Measurements from ENCODE around the gene KAZN.

Gene KAZN

DNA sequence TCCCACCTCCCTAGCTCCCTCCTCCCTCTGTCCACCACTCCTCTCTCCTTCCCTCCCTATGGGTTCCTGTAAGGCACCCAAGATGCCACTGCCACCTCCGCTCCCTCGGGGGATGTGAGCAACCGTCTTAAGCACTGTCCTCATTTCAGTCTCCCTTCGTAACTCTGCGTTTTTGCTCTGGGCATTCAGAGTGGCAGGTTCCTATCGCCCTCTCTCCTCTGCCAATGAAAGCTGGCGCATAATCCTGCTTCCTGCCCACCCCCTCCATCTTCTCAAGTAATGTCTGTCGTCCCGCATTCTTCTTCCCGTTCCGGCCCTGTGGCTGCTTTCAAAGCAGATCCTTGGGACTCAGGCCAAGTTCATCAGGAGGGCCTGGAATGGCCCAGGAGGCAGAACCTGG lies 301.2 kb downstream of the KAZN start:
- Histone ChIP-seq H3K18ac (ENCODE audit: low read length) (no peak overlapping the region), H3K9me3 (ENCODE audit: insufficient read depth, low read depth, low read length) (peaks cover 2% of the 10 kb centered on the region), H2AFZ (ENCODE audit: insufficient read depth, low read length, poor library complexity) (no peak overlapping the region), H3K14ac (ENCODE audit: low read length) (no peak overlapping the region), H2AK5ac (ENCODE audit: low read length) (no peak overlapping the region), H3K27ac (ENCODE audit: low read depth, low read length) (no peak overlapping the region), H4K91ac (ENCODE audit: low read depth, low read length) (no peak overlapping the region), H3K4me3 (ENCODE audit: low read depth, low read length) (no peak overlapping the region), H3K27me3 (ENCODE audit: insufficient read depth, low read length) (no peaks in the 10 kb centered on the region), H2BK120ac (ENCODE audit: insufficient read depth, low read length, poor library complexity) (no peak overlapping the region), H4K12ac (ENCODE audit: low read depth, low read length) (no peak overlapping the region), H2BK5ac (ENCODE audit: low read depth, low read length, poor library complexity) (no peak overlapping the region), H3K4me2 (ENCODE audit: low read length) (no peak overlapping the region), H3K79me1 (ENCODE audit: low read length) (no peaks in the 10 kb centered on the region), H3K9ac (ENCODE audit: low read length) (no peak overlapping the region), H2BK12ac (ENCODE audit: low read length) (no peak overlapping the region), H3K4ac (ENCODE audit: low read depth, low read length) (no peak overlapping the region), H3K4me1 (ENCODE audit: control insufficient read depth in 1 of 2, insufficient read depth in 2 of 2, low read length in 2 of 2) (peaks cover 0 to 4% of the 10 kb centered on the region in 2 experiments), H3K36me3 (ENCODE audit: control insufficient read depth in 1 of 2, insufficient read depth in 2 of 2, low read length in 2 of 2) (no peaks in the 10 kb centered on the region), H3K23ac (ENCODE audit: low read length) (no peak overlapping the region), H3K79me2 (ENCODE audit: control insufficient read depth, insufficient read depth, low read length, poor library complexity) (no peaks in the 10 kb centered on the region), H4K8ac (ENCODE audit: low read depth, low read length) (no peak overlapping the region)
- no peak for DNase-seq
- WGBS (ENCODE audit: extremely low coverage, insufficient coverage, insufficient read length): no CpG with 5 or more reads among the region's 11 CpGs

DNA sequence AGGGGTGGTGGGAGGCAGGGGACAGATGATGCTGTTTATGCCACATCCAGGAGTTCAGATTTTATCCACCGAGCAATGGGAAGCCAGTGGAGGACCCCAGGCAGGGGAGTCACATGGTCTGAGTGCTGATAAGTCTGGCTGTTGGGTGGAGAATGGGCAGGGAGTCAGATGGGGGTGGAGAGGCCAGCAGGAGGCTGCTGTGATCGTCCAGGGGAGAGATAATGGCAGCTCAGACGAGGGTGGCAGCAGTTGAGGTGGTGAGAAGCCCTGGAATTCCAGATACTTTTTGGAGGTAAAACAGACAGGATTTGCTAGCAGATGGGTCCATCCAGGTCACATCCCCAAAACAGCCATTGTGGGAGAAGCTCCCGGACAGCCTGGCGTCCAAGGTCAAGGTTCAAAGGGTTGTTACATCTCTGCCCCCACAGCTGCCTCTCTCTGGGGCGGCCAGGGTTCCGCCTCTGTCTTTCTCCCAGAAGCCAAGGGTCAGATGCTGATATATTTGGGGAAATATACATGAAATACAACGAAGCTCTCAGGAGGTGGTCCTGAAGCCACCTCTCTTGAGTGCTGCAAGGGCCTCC lies 303.0 kb downstream of the KAZN start:
- Histone ChIP-seq H3K36me3 (ENCODE audit: control insufficient read depth in 1 of 2, insufficient read depth in 2 of 2, low read length in 2 of 2) (no peaks in the 10 kb centered on the region), H3K9me3 (ENCODE audit: insufficient read depth, low read depth, low read length) (peaks cover 2% of the 10 kb centered on the region), H3K27ac (ENCODE audit: low read depth, low read length) (no peak overlapping the region), H2BK120ac (ENCODE audit: insufficient read depth, low read length, poor library complexity) (no peak overlapping the region), H2AFZ (ENCODE audit: insufficient read depth, low read length, poor library complexity) (no peak overlapping the region), H2AK5ac (ENCODE audit: low read length) (no peak overlapping the region), H3K79me2 (ENCODE audit: control insufficient read depth, insufficient read depth, low read length, poor library complexity) (no peaks in the 10 kb centered on the region), H3K4me3 (ENCODE audit: low read depth, low read length) (no peak overlapping the region), H4K91ac (ENCODE audit: low read depth, low read length) (no peak overlapping the region), H3K4me1 (ENCODE audit: control insufficient read depth in 1 of 2, insufficient read depth in 2 of 2, low read length in 2 of 2) (peaks cover 0 to 2% of the 10 kb centered on the region in 2 experiments), H2BK5ac (ENCODE audit: low read depth, low read length, poor library complexity) (no peak overlapping the region), H3K27me3 (ENCODE audit: insufficient read depth, low read length) (no peaks in the 10 kb centered on the region), H3K4me2 (ENCODE audit: low read length) (no peak overlapping the region), H3K18ac (ENCODE audit: low read length) (no peak overlapping the region), H3K14ac (ENCODE audit: low read length) (no peak overlapping the region), H3K79me1 (ENCODE audit: low read length) (no peaks in the 10 kb centered on the region), H3K23ac (ENCODE audit: low read length) (no peak overlapping the region), H4K8ac (ENCODE audit: low read depth, low read length) (no peak overlapping the region), H3K4ac (ENCODE audit: low read depth, low read length) (no peak overlapping the region), H2BK12ac (ENCODE audit: low read length) (no peak overlapping the region), H3K9ac (ENCODE audit: low read length) (no peak overlapping the region), H4K12ac (ENCODE audit: low read depth, low read length) (no peak overlapping the region)
- no peak for DNase-seq
- no CpG with 5 or more reads among the region's 8 CpGs for WGBS (ENCODE audit: extremely low coverage, insufficient coverage, insufficient read length)

DNA sequence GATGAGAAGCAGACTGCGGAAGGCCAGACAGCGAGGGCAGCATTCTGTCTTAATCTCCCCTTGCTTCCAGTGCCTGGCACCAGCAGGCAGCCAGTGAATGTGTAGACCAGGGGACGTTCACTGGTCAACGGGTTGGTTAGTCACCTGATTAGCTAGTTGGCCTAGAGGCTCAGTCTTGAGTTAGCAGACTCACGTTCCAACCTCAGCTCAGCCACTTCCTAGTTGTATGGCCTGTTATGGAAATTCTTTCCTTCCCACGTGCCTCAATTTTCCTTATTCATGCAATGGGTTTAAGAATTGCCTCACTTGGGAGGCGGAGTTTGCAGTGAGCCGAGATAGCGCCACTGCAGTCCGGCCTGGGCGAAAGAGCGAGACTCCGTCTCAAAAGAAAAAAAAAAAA lies 305.4 kb downstream of the KAZN start:
- H3K79me1 ChIP-seq (ENCODE audit: low read length): no peaks in the 10 kb centered on the region
- WGBS (ENCODE audit: extremely low coverage, insufficient coverage, insufficient read length): no CpG with 5 or more reads among the region's 13 CpGs
- H3K23ac ChIP-seq (ENCODE audit: low read length): no peak overlapping the region
- no peak overlapping the region for H4K91ac ChIP-seq (ENCODE audit: low read depth, low read length)
- H2BK5ac ChIP-seq (ENCODE audit: low read depth, low read length, poor library complexity): no peak overlapping the region
- H3K79me2 ChIP-seq (ENCODE audit: control insufficient read depth, insufficient read depth, low read length, poor library complexity): no peaks in the 10 kb centered on the region
- H3K36me3 ChIP-seq (ENCODE audit: control insufficient read depth in 1 of 2, insufficient read depth in 2 of 2, low read length in 2 of 2): no peaks in the 10 kb centered on the region
- no peak overlapping the region for H3K4me2 ChIP-seq (ENCODE audit: low read length)
- H2AK5ac ChIP-seq (ENCODE audit: low read length): no peak overlapping the region
- no peak overlapping the region for H3K18ac ChIP-seq (ENCODE audit: low read length)
- no peak overlapping the region for H3K14ac ChIP-seq (ENCODE audit: low read length)
- no peak overlapping the region for H2BK120ac ChIP-seq (ENCODE audit: insufficient read depth, low read length, poor library complexity)
- peaks cover 4% of the 10 kb centered on the region for H3K9me3 ChIP-seq (ENCODE audit: insufficient read depth, low read depth, low read length)
- no peak overlapping the region for H3K4me3 ChIP-seq (ENCODE audit: low read depth, low read length)
- DNase-seq: peak in 1 of 2 donors; percentile 72
- H3K27ac ChIP-seq (ENCODE audit: low read depth, low read length): no peak overlapping the region
- H4K12ac ChIP-seq (ENCODE audit: low read depth, low read length): no peak overlapping the region
- no peaks in the 10 kb centered on the region for H3K27me3 ChIP-seq (ENCODE audit: insufficient read depth, low read length)
- H4K8ac ChIP-seq (ENCODE audit: low read depth, low read length): no peak overlapping the region
- H3K4ac ChIP-seq (ENCODE audit: low read depth, low read length): no peak overlapping the region
- no peak overlapping the region for H2AFZ ChIP-seq (ENCODE audit: insufficient read depth, low read length, poor library complexity)
- H3K9ac ChIP-seq (ENCODE audit: low read length): no peak overlapping the region
- no peaks in the 10 kb centered on the region for H3K4me1 ChIP-seq (ENCODE audit: control insufficient read depth in 1 of 2, insufficient read depth in 2 of 2, low read length in 2 of 2)
- no peak overlapping the region for H2BK12ac ChIP-seq (ENCODE audit: low read length)

DNA sequence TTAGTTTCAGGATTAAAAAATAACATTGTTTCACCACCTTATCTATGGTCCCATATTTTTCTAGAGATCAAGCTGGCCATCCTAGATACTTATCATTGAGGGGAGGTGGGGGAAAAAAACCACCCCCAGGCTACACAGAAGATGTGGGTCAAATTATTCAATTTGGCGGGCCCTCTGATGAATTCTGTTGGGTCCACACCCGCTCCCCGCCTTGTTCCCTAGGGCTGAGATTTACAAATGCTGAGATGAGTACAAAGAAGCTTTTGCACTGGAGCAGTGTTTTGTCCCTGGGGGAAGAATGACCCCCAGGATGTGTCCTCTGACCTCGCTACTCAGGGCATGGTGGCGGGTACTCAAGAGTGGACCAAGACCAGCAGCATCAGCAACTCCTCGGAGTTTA lies 308.2 kb downstream of the KAZN start:
- H3K27ac ChIP-seq (ENCODE audit: low read depth, low read length): no peak overlapping the region
- no CpG with 5 or more reads among the region's 6 CpGs for WGBS (ENCODE audit: extremely low coverage, insufficient coverage, insufficient read length)

More for the DNA sequence above, 308.2 kb downstream of the KAZN start:
- H3K4me2 ChIP-seq (ENCODE audit: low read length): no peak overlapping the region
- no peaks in the 10 kb centered on the region for H3K4me1 ChIP-seq (ENCODE audit: control insufficient read depth in 1 of 2, insufficient read depth in 2 of 2, low read length in 2 of 2)
- H3K9me3 ChIP-seq (ENCODE audit: insufficient read depth, low read depth, low read length): peaks cover 3% of the 10 kb centered on the region
- peak; percentile 37 to 74 for DNase-seq
- no peaks in the 10 kb centered on the region for H3K36me3 ChIP-seq (ENCODE audit: control insufficient read depth in 1 of 2, insufficient read depth in 2 of 2, low read length in 2 of 2)
- no peaks in the 10 kb centered on the region for H3K27me3 ChIP-seq (ENCODE audit: insufficient read depth, low read length)
- no peak overlapping the region for H4K12ac ChIP-seq (ENCODE audit: low read depth, low read length)
- H3K18ac ChIP-seq (ENCODE audit: low read length): no peak overlapping the region
- H3K79me1 ChIP-seq (ENCODE audit: low read length): no peaks in the 10 kb centered on the region
- H4K91ac ChIP-seq (ENCODE audit: low read depth, low read length): no peak overlapping the region
- H3K23ac ChIP-seq (ENCODE audit: low read length): no peak overlapping the region
- H3K4ac ChIP-seq (ENCODE audit: low read depth, low read length): no peak overlapping the region
- no peak overlapping the region for H3K9ac ChIP-seq (ENCODE audit: low read length)
- no peak overlapping the region for H2BK12ac ChIP-seq (ENCODE audit: low read length)
- H3K14ac ChIP-seq (ENCODE audit: low read length): no peak overlapping the region
- no peak overlapping the region for H4K8ac ChIP-seq (ENCODE audit: low read depth, low read length)
- H2BK120ac ChIP-seq (ENCODE audit: insufficient read depth, low read length, poor library complexity): no peak overlapping the region
- no peak overlapping the region for H2AK5ac ChIP-seq (ENCODE audit: low read length)
- no peaks in the 10 kb centered on the region for H3K79me2 ChIP-seq (ENCODE audit: control insufficient read depth, insufficient read depth, low read length, poor library complexity)
- no peak overlapping the region for H2BK5ac ChIP-seq (ENCODE audit: low read depth, low read length, poor library complexity)
- no peak overlapping the region for H3K4me3 ChIP-seq (ENCODE audit: low read depth, low read length)
- H2AFZ ChIP-seq (ENCODE audit: insufficient read depth, low read length, poor library complexity): no peak overlapping the region
